ENCODE results near the gene GRK2. TPM values are rescaled to one million over a fixed set of nuclear protein-coding genes. Genes with fewer than 3 reads are reported as not detected.

Gene GRK2
- total and polyA plus RNA-seq, 3 donors from 2014 or later = 45.6 to 87.6 (median 64.3) TPM

GRCh38 chr11:67273260-67273990, 7.2 kb downstream of the GRK2 start:
- Histone ChIP-seq H3K9me3 (no peaks in the 10 kb centered on the region), H3K27me3 (no peaks in the 10 kb centered on the region), H3K27ac (peak overlapping the region; percentile 52 to 74), H3K4me3 (no peak overlapping the region), H3K4me1 (peaks cover 95% of the 10 kb centered on the region), H3K36me3 (ENCODE audit: low read depth, missing control alignments) (no peaks in the 10 kb centered on the region)
- 33 to 50% methylated on average over 12 to 14 of the region's 14 CpGs for WGBS, 2 donors
- intact Hi-C loops (cut with DNase I; ENCODE audit: low total_unique reads) = no loop called here
- no peak for TF ChIP-seq CTCF (IDR thresholded peaks at IDR 0.05)
- TF ChIP-seq POLR2A (IDR thresholded peaks at IDR 0.05) = no peak
- no peak for DNase-seq

- peaks cover 83% of the 10 kb centered on the region for H3K4me1 ChIP-seq
- peak overlapping the region; percentile 70 to 74 for H3K27ac ChIP-seq
- intact Hi-C loops (cut with DNase I; ENCODE audit: low total_unique reads) = no loop called here
- no peaks in the 10 kb centered on the region for H3K27me3 ChIP-seq
- WGBS, 2 donors = 35 to 44% methylated on average over 20 to 35 of the region's 35 CpGs
- H3K36me3 ChIP-seq (ENCODE audit: low read depth, missing control alignments) = no peaks in the 10 kb centered on the region
- DNase-seq = no peak
- TF ChIP-seq CTCF (IDR thresholded peaks at IDR 0.05) = no peak
- no peak for TF ChIP-seq POLR2A (IDR thresholded peaks at IDR 0.05)
- no peak overlapping the region for H3K4me3 ChIP-seq
- no peaks in the 10 kb centered on the region for H3K9me3 ChIP-seq
These were observed 8.7 kb downstream of the GRK2 start for GRCh38 chr11:67274768-67275605.

GRCh38 chr11:67275606-67276409, 9.5 kb downstream of the GRK2 start:
- H3K4me1 ChIP-seq = peaks cover 75% of the 10 kb centered on the region
- H3K36me3 ChIP-seq (ENCODE audit: low read depth, missing control alignments) = no peaks in the 10 kb centered on the region
- H3K27me3 ChIP-seq = no peaks in the 10 kb centered on the region
- no peak for TF ChIP-seq POLR2A (IDR thresholded peaks at IDR 0.05)
- no peak for TF ChIP-seq CTCF (IDR thresholded peaks at IDR 0.05)
- H3K9me3 ChIP-seq = no peaks in the 10 kb centered on the region
- intact Hi-C loops (cut with DNase I; ENCODE audit: low total_unique reads) = no loop called here
- no peak for DNase-seq
- 76 to 77% methylated on average over 15 to 17 of the region's 17 CpGs for WGBS, 2 donors
- peak overlapping the region; percentile 70 to 74 for H3K27ac ChIP-seq
- H3K4me3 ChIP-seq = no peak overlapping the region

- Histone ChIP-seq H3K9me3 (no peaks in the 10 kb centered on the region), H3K36me3 (ENCODE audit: low read depth, missing control alignments) (no peaks in the 10 kb centered on the region), H3K4me3 (no peak overlapping the region), H3K27me3 (no peaks in the 10 kb centered on the region), H3K4me1 (peaks cover 65% of the 10 kb centered on the region), H3K27ac (peak overlapping the region; percentile 40 to 74)
- no peak for DNase-seq
- TF ChIP-seq CTCF (IDR thresholded peaks at IDR 0.05) = no peak
- no peak for TF ChIP-seq POLR2A (IDR thresholded peaks at IDR 0.05)
- 64 to 78% methylated on average over 12 to 16 of the region's 16 CpGs for WGBS, 2 donors
- intact Hi-C loops (cut with DNase I; ENCODE audit: low total_unique reads) = no loop called here
These were observed 10.5 kb downstream of the GRK2 start for GRCh38 chr11:67276781-67277230.

Data from testis (tissue), 3 donors.